Smooth muscle cell (in vitro differentiated cells): ENCODE data around the gene TAF4B. TPM values are rescaled to one million over a fixed set of nuclear protein-coding genes. Genes with fewer than 3 reads are reported as not detected.

ENCODE experiments used
- DNase-seq: peaks from one replicate; lab custom pipeline; 2025; ENCODE audit not compliant: unreplicated experiment; lab: John Stamatoyannopoulos, UW
- H2AFZ ChIP-seq: fragments of 200-600 bp; sonication (generic); 2 replicates; pipeline ENCODE4 v1.6.0; 2016; ENCODE audit warnings: antibody characterized with exemption, low read depth, mild to moderate bottlenecking
- H3F3A ChIP-seq: fragments of 200-600 bp; sonication (generic); 2 replicates; pipeline ENCODE4 v1.6.0; 2017; ENCODE audit warnings: antibody characterized with exemption, low read depth
- H3K27ac ChIP-seq: fragments of 200-600 bp; sonication (generic); 2 replicates; pipeline ENCODE4 v1.5.1; 2016; ENCODE audit warnings: low read depth, mild to moderate bottlenecking
- H3K27me3 ChIP-seq: fragments of 200-600 bp; sonication (generic); 2 replicates; pipeline ENCODE4 v1.6.1; 2016; ENCODE audit warnings: low read depth, mild to moderate bottlenecking
- H3K36me3 ChIP-seq: fragments of 200-600 bp; sonication (generic); 2 replicates; pipeline ENCODE4 v1.5.1; 2016; ENCODE audit warnings: low read depth
- H3K4me1 ChIP-seq: fragments of 200-600 bp; sonication (generic); 2 replicates; pipeline ENCODE4 v1.5.1; 2016; ENCODE audit warnings: low read depth
- H3K4me2 ChIP-seq: fragments of 200-600 bp; sonication (generic); 2 replicates; pipeline ENCODE4 v1.6.0; 2016; ENCODE audit warnings: mild to moderate bottlenecking
- H3K4me3 ChIP-seq: fragments of 200-600 bp; sonication (generic); 2 replicates; pipeline ENCODE4 v1.5.1; 2016; ENCODE audit warnings: mild to moderate bottlenecking
- H3K79me2 ChIP-seq: fragments of 200-600 bp; sonication (generic); 2 replicates; pipeline ENCODE4 v1.6.0; 2016; ENCODE audit warnings: low read depth, mild to moderate bottlenecking
- H3K9ac ChIP-seq: fragments of 200-600 bp; sonication (generic); 2 replicates; pipeline ENCODE4 v1.6.0; 2016; ENCODE audit warnings: low read depth
- H3K9me3 ChIP-seq: fragments of 200-600 bp; sonication (generic); replicated peaks from 2 replicates; pipeline ENCODE4 v1.5.1; 2016; ENCODE audit warnings: low read depth
- H4K20me1 ChIP-seq: fragments of 200-600 bp; sonication (generic); 2 replicates; pipeline ENCODE4 v1.6.0; 2016; ENCODE audit warnings: low read depth
- WGBS: methylation state at CpG from one replicate; pipeline ENCODE4 v1.1.7; 2016; ENCODE audit warnings: low lambda C conversion rate; 5-methylcytosine and 5-hydroxymethylcytosine counted together
- polyA plus RNA-seq: library from polyadenylated mRNA; unstranded; fragments of >200 nt; fragmentation: Nextera tagmentation; extraction: Ambion mirVana; gene quantifications from 2 replicates; pipeline ENCODE4 v1.2.1, GENCODE V29; 2016
- total RNA-seq: library from RNA; depleted of rRNA; stranded (reverse); fragments of >200 nt; gene quantifications from 2 replicates; pipeline ENCODE4 v1.2.3, GENCODE V29; 2014
- TF ChIP-seq, protein P1 (sequence below): fragments of 200-600 bp; sonication (generic); IDR thresholded peaks from 2 replicates; pipeline ENCODE4 v1.5.1; 2017; ENCODE audit warnings: borderline replicate concordance, mild to moderate bottlenecking, antibody characterized with exemption; ENCODE audit not compliant: insufficient read depth, poor library complexity, severe bottlenecking

The TAF4B gene
- total and polyA plus RNA-seq, 2 experiments from 2014 or later: 1.6 to 2.7 TPM

DNA sequence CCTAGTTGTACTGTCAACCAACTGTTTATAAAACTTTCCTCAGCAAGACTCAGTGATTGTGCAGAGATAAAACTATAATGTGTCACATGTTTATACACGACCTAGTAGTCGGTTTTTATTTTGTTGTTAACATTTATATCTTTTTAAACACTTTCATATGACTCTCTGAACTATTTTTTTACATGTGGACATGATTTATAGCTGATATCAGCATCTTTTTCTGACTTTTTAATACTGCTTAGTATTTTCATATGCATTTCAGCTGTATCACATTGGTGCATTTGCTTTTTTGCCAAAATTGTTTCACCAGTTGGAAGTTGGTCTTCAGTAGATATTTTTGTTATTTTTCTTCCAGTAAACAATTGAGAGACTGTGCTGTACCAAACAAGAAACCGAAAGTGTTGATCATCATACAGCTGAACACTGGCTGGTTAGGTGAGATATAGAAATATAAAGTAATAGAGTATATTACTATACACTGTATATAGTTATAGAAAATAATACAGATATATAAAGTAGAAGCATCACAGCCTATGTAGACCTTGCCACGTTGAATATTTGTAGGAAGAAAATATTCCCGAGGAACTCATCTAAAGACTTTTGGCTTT, 167.9 kb downstream of the TAF4B start:
- H3K9me3 ChIP-seq: no peaks in the 10 kb centered on the region
- no peak for DNase-seq
- H3K4me2 ChIP-seq: no peak overlapping the region
- H3K4me1 ChIP-seq: no peaks in the 10 kb centered on the region
- no peak overlapping the region for H3K27ac ChIP-seq
- H4K20me1 ChIP-seq: no peaks in the 10 kb centered on the region
- H3F3A ChIP-seq: no peaks in the 10 kb centered on the region
- no peaks in the 10 kb centered on the region for H3K79me2 ChIP-seq
- TF ChIP-seq, protein P1, sequence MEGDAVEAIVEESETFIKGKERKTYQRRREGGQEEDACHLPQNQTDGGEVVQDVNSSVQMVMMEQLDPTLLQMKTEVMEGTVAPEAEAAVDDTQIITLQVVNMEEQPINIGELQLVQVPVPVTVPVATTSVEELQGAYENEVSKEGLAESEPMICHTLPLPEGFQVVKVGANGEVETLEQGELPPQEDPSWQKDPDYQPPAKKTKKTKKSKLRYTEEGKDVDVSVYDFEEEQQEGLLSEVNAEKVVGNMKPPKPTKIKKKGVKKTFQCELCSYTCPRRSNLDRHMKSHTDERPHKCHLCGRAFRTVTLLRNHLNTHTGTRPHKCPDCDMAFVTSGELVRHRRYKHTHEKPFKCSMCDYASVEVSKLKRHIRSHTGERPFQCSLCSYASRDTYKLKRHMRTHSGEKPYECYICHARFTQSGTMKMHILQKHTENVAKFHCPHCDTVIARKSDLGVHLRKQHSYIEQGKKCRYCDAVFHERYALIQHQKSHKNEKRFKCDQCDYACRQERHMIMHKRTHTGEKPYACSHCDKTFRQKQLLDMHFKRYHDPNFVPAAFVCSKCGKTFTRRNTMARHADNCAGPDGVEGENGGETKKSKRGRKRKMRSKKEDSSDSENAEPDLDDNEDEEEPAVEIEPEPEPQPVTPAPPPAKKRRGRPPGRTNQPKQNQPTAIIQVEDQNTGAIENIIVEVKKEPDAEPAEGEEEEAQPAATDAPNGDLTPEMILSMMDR: no peak
- H3K27me3 ChIP-seq: no peaks in the 10 kb centered on the region
- H3K9ac ChIP-seq: no peak overlapping the region
- no peak overlapping the region for H3K4me3 ChIP-seq
- H2AFZ ChIP-seq: no peak overlapping the region
- H3K36me3 ChIP-seq: no peaks in the 10 kb centered on the region
- 88% methylated on average over 5 of the region's 5 CpGs for WGBS

GRCh38 chr18:26397019-26397418, 170.8 kb downstream of the TAF4B start:
- no peak overlapping the region for H2AFZ ChIP-seq
- H3F3A ChIP-seq: no peaks in the 10 kb centered on the region
- no peak overlapping the region for H3K4me3 ChIP-seq
- H3K9me3 ChIP-seq: no peaks in the 10 kb centered on the region
- no peak overlapping the region for H3K4me2 ChIP-seq
- no peak overlapping the region for H3K27ac ChIP-seq
- H3K79me2 ChIP-seq: no peaks in the 10 kb centered on the region
- H3K9ac ChIP-seq: no peak overlapping the region
- no peaks in the 10 kb centered on the region for H4K20me1 ChIP-seq
- no peak for DNase-seq
- TF ChIP-seq, protein P1: no peak
- WGBS: 97% methylated on average over 4 of the region's 4 CpGs
- H3K36me3 ChIP-seq: no peaks in the 10 kb centered on the region
- H3K27me3 ChIP-seq: no peaks in the 10 kb centered on the region
- no peaks in the 10 kb centered on the region for H3K4me1 ChIP-seq

- no peaks in the 10 kb centered on the region for H3K4me1 ChIP-seq
- no peak overlapping the region for H2AFZ ChIP-seq
- H3K27me3 ChIP-seq: no peaks in the 10 kb centered on the region
- H4K20me1 ChIP-seq: no peaks in the 10 kb centered on the region
- H3K9ac ChIP-seq: no peak overlapping the region
- no peaks in the 10 kb centered on the region for H3F3A ChIP-seq
- whole genome bisulfite sequencing: 78% methylated on average over 1 of the region's 1 CpG
- DNase-seq: no peak
- H3K79me2 ChIP-seq: no peaks in the 10 kb centered on the region
- no peak overlapping the region for H3K4me2 ChIP-seq
- no peak overlapping the region for H3K4me3 ChIP-seq
- TF ChIP-seq, protein P1: no peak
- no peaks in the 10 kb centered on the region for H3K36me3 ChIP-seq
- no peaks in the 10 kb centered on the region for H3K9me3 ChIP-seq
- no peak overlapping the region for H3K27ac ChIP-seq
Observed at GRCh38 chr18:26403491-26403890, 177.2 kb downstream of the TAF4B start.

DNA sequence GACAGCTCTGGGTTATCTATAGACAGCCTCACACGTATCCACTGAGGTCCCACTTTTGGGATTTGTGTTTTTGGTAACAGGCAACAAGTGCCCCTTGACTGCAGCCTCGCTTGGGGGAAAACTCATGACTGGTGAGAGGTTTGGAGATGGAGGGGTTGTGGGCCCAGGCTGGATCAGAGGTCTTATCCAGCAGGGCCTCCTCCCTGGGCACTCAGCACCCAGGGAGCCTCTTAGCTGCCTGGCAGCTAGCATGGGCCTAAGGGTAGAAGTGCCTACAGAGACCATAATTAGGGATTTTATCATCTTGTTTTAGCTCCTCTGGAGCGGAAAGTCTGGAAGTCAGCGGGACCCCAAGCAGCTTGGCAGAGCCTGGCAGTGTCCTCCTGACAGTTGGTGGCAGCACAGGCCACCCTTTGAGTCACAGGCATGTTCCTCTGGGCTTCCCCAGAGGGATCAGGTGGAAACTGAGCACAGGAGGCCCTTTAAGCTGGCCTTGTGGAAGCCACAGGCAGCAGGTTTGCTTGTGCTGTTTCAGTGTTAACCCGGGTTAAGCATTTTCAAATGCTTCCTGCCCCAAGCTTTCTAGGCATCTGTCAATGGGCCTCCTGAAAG, 179.1 kb downstream of the TAF4B start:
- WGBS: 66% methylated on average over 5 of the region's 5 CpGs
- Histone ChIP-seq H2AFZ (no peak overlapping the region), H3K79me2 (no peaks in the 10 kb centered on the region), H4K20me1 (no peaks in the 10 kb centered on the region), H3K27ac (no peak overlapping the region), H3K4me2 (no peak overlapping the region), H3K9me3 (no peaks in the 10 kb centered on the region), H3K27me3 (peaks cover 3% of the 10 kb centered on the region), H3F3A (no peaks in the 10 kb centered on the region), H3K4me3 (no peak overlapping the region), H3K4me1 (no peaks in the 10 kb centered on the region), H3K36me3 (no peaks in the 10 kb centered on the region), H3K9ac (no peak overlapping the region)
- TF ChIP-seq, protein P1: peak; percentile 26
- DNase-seq: no peak
